Measurements from ENCODE around the gene IL7R.
"Not testable (repeated sequence)": the region's sequence is repeated elsewhere in the genome, so short reads cannot be mapped to it uniquely, and the experiment has no call there.

IL7R gene

GRCh38 chr5:35878079-35878478, 21.4 kb downstream of the IL7R start:
- DNase-seq: no peak

DNA sequence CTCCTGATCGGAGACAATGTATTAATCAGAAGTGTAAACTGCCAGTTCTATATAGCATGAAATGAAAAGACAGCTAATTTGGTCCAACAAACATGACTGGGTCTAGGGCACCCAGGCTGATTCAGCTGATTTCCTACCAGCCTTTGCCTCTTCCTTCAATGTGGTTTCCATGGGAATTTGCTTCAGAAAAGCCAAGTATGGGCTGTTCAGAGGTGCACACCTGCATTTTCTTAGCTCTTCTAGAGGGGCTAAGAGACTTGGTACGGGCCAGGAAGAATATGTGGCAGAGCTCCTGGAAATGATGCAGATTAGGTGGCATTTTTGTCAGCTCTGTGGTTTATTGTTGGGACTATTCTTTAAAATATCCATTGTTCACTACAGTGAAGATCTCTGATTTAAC, 22.4 kb downstream of the IL7R start:
- DNase-seq: no peak

GRCh38 chr5:35879649-35880048, 23.0 kb downstream of the IL7R start:
- no peak for DNase-seq

GRCh38 chr5:35880156-35880555, 23.5 kb downstream of the IL7R start:
- DNase-seq: no peak

- DNase-seq: no peak
Measured at GRCh38 chr5:35881758-35882157, 25.1 kb downstream of the IL7R start.

GRCh38 chr5:35884191-35884769, 27.6 kb downstream of the IL7R start:
- no peak for DNase-seq

- DNase-seq: no peak
Measured at GRCh38 chr5:35884773-35885172, 28.1 kb downstream of the IL7R start.

GRCh38 chr5:35886381-35886780, 29.7 kb downstream of the IL7R start:
- no peak for DNase-seq

GRCh38 chr5:35887321-35888100, 30.8 kb downstream of the IL7R start:
- DNase-seq: no peak

DNA sequence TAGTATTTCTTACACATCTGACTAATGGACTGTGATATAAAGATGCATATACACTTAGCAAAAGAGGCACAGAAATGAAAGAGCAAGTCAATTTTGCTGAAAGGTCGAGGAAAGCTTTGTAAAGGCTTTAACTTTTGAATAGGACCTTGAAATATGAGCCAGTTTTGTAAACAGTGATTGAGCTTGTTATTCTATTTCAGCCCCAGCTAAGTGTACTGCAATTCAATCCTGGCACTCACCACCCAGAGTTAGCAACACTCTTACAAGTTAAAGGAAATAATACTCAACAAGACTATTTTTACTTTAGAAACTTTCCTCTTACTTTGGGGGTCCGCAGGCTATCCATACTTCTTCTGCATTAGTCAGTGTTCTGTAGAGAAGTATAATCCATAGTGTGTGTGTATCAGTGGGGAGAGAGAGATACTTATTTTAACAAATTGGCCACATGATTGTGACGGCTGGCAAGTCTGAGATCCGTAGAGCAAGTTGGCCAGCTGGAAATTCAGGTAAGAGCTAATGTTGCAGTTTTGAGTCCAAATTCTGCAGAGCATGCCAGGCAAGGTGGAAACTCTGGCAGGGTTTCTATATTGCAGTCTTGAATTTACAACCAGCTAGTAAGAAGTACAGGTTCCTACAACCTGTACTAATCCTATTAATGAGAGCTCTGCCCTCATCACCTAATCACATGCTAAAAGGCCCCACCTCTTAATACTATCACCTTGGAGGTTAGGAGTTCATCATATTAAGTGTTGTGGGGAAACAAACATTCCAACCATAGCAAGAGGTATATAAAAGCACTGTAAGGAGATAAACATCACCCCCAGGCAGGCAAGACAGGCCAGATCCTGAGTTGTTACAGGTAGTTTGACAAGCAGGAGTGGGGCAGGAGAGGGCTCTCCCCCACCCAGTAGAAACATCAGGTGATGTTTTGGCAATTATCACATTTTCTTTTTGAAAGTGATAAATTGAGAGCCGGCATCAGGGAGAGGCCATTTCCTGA, 33.6 kb downstream of the IL7R start:
- no peak for DNase-seq

- DNase-seq: not testable (repeated sequence)
Measured at GRCh38 chr5:35892799-35893198, 36.1 kb downstream of the IL7R start.

GRCh38 chr5:35894131-35894530, 37.4 kb downstream of the IL7R start:
- no peak for DNase-seq

GRCh38 chr5:35898952-35899660, 42.4 kb downstream of the IL7R start:
- DNase-seq: no peak

DNA sequence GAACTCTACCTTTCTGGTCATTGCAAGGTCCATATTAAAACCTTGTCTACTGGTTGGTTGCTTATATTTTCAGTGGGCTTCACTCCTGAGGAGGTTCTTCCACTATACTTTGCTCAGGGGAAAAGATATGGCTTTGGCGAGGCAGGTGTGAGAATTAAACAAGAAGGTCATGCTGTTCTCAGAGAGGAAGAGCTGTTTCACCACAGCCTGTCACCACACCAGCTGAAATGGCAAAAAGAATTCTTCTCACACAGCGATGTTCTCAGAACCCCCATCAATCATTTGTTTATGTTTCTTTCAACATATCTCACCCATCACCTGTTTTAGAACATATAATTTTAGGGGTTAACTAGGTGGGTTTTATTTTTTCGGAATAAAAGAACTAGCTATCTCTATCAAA, 43.1 kb downstream of the IL7R start:
- DNase-seq: no peak

DNA sequence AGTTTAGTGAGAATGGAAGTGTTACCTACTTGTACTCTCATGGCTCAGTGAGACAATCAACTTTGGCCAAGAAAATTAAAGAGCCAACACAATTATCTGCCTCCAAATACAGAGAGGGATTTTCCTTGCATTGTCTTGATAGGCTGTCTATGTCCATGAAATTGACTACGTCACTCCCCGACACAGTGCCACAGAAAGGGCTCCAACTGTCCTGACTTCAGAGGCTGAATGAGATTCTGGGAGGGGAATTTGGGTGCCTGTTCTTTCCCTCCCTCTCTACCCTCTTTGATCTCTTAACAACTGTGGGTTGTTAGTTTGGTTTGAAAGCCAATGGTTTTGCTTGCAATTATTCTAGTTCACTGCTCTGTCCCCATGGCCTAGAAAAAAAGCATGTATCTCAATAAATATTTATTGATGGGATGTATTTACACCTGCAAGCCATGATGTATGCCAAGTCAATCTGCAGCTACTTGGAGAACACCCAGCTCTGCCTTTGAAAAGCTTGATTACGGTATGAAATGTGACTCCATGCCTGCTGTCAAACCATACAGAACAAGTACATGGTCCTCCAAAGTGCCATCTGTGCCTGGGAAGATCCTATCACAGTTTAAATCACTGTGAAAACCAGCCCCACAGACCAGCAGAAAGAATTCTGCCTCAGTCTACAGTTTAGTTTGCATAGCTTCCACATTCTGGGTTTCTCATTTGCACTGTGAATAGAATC, 44.4 kb downstream of the IL7R start:
- no peak for DNase-seq

DNA sequence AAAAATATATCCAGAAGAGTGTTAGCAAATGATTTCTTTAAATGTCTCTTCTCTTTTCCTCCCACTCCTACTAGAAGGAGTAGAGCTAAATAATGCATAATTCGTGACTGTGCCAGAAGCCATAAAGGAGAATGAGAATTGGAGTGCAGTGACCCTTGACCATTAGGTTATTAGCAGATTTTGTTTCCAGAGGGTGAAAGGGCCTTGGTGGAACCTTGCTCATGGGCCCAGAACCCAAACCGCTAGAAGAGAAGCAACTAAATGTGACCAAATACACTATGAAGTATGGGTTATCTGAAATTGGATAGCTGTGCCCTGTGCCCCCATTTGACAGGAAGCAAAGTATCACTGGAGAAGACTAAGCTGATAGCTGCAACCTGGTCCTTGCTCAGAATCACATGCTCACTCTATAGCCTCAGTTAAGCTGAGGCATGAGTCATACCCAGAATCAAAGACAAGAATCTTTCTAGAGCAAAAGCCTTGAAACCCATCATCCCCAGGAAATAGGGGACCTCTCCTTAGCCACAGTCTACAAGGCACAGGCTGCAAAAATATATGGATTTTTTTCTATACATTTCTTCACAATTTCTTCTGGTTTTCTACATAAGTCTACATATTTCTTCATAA, 45.5 kb downstream of the IL7R start:
- DNase-seq: no peak

- DNase-seq: no peak
Measured at GRCh38 chr5:35903631-35904203, 47.0 kb downstream of the IL7R start.

- DNase-seq: no peak
Measured at GRCh38 chr5:35904443-35905132, 47.9 kb downstream of the IL7R start.

- DNase-seq: no peak
Measured at GRCh38 chr5:35908228-35908627, 51.5 kb downstream of the IL7R start.

- no peak for DNase-seq
Measured at GRCh38 chr5:35908814-35909213, 52.1 kb downstream of the IL7R start.

- no peak for DNase-seq
Measured at GRCh38 chr5:35919191-35919590, 62.5 kb downstream of the IL7R start.
